HG03432 (cell line): Measurements from ENCODE around the gene SNRNP40.
A peak's percentile ranks its signal among the peaks of the same experiment; 100 is the strongest.

ENCODE experiments used
- ATAC-seq: cut with Tn5 transposase; IDR thresholded peaks from one replicate; pipeline ENCODE4 v1.9.1; 2021; ENCODE audit warnings: mild to moderate bottlenecking, moderate library complexity; ENCODE audit not compliant: unreplicated experiment

SNRNP40 gene

GRCh38 chr1:31296486-31297276 lies at the start of gene SNRNP40, which contains the start of gene ZCCHC17:
Gene SNRNP40, minus strand, starts transcription at chr1:31296788. Its CDS starts 37 bp downstream, at chr1:31296751.
Gene ZCCHC17, plus strand, starts transcription at chr1:31297032. Its CDS starts 13,067 bp downstream, at chr1:31310099.
- peak; percentile 95 for ATAC-seq

DNA sequence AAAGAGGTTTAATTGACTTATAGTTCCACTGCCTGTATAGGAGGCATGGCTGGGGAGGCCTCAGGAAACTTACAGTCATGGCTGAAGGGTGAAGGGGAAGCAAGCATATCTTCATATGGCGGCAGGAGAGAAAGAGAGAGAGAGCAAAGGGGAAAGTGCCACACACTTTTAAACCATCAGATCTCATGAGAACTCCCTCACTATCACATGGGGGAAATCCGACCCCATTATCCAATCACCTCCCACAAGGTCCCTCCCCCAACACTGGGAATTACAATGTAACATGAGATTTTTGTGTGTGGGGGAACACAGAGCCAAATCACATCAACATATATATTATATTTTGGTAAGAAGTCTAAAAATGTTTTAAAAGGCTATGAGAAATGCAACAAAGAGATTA lies 49.0 kb upstream of the SNRNP40 start:
- no peak for ATAC-seq

GRCh38 chr1:31344503-31344902 lies 47.9 kb upstream of the SNRNP40 start:
- ATAC-seq, result no peak

DNA sequence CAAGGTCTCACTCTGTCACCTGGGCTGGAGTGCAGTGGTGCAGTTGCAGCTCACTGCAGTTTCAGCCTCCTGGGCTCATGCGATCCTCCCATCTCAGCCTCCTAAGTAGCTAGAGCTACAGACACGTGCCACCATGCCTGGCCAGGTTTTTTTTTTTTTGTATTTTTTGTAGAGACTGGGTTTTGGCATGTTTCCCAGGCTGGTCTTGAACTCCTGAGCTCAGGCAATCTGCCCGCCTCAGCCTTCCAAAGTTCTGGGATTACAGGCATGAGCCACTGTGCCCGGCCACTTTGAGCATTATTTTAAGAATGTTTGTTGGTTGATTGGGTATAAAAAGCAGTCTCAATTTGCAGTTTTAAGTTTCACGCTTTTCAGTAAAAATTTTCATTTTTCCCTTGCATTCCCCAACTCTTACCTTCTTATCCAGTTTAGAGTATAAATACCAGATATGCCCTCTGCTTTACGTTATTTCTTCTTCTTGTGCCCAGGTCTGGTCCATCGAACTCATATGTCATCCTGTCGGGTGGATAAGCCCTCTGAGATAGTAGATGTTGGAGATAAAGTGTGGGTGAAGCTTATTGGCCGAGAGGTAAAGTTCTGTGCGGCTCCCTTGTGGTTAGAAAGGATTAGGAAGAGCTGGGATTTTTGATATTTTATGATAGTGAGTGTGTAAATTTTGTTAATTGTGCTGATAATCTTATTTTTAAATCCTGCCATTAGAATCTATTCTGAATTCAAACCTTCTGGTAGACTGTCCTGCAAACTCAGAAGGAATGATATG lies 40.3 kb upstream of the SNRNP40 start:
- no peak for ATAC-seq

GRCh38 chr1:31335007-31335406 lies 38.4 kb upstream of the SNRNP40 start:
- ATAC-seq, result no peak

DNA sequence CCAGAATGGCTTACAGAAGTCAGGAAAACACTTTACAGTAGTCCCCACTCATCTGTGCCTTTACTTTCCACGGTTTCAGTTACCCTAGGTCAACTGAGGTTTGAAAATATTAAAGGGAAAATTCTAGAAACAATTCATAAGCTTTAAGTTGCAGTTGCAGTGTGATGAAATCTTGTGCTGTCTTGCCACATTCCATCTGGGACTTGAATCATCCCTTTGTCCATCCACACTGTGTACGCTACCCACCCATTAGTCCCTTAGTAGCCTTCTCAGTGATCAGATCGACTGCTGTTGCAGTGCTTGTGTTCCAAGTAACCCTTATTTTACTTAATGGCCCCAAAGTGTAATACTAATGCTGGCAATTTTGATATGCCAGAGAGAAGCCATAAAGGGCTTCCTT lies 30.8 kb upstream of the SNRNP40 start:
- ATAC-seq, result no peak

DNA sequence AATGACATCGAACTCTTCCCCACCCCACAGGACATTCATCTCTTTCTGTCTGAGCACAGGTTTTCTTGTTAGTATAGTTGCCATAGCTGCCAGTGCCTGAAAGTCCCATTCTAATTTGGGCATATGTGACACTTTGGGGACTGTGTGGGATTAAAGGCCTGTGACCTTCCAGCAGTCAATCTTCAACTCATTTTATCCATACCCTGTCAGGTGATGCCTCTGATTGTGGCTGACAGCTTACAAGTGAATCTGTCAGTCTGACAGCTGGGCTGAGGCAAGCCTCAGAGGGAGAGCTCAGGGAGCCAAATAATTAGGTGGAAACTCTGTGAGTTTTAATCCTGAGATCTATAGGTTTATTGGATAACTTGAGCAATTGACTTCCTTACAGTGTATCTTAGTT lies 29.9 kb upstream of the SNRNP40 start:
- ATAC-seq, result no peak

- ATAC-seq, result no peak
Measured at GRCh38 chr1:31324992-31325391, 28.4 kb upstream of the SNRNP40 start.

GRCh38 chr1:31324093-31324492 lies 27.5 kb upstream of the SNRNP40 start:
- ATAC-seq, result no peak

DNA sequence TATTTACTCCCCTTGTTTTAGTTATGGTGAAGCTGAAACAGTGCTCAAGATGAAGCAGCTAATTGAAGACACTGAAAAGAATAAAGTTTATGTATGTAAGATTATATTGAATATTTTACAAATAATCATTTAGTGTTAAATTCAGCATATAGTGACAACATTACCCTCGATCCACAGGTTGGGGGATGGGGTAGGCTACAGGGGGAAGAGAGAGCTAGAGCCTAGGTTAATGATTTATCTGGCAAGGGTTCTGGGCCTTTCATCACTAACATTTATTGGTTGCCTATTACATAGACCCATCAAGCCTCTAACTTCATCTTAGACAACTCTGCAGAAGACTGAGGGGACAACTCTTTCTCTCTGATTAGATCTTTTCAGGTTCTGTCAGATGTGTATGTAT lies 21.6 kb upstream of the SNRNP40 start:
- no peak for ATAC-seq

DNA sequence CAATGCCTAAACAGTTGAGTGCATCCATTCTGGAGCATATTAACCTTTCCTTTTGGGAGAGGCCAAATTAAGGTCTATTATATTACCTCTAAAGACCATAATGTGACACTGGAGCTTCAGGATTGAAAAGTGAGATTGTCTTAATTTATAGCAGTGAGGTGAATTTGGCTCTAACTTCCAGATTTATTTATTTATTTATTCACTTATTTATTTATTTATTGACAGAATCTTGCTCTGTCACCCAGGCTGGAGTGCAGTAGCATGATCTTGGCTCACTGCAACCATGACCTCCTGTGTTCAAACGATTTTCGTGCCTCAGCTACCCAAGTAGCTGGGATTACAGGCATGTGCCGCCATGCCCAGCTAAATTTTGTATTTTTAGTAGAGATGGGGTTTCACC lies 19.3 kb upstream of the SNRNP40 start:
- ATAC-seq, result no peak

DNA sequence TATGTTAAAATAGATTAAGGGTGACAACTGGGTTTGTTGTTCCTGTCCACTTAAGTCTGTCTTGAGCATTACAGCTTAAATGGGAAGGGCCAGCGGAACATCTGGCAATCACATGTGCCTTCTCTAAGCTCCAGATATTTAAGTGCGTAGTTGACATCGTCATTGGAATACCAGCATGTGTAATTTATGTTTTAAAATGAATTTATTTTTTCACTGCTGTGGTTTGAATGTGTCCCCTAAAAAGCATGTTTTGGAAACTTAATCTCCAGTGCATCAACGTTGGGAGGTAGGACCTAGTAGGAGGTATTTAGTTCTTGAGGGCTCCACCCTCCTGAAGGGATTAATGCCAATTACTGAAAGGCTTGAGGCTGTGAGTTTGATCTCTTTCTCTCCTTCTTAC lies 13.6 kb upstream of the SNRNP40 start:
- no peak for ATAC-seq

DNA sequence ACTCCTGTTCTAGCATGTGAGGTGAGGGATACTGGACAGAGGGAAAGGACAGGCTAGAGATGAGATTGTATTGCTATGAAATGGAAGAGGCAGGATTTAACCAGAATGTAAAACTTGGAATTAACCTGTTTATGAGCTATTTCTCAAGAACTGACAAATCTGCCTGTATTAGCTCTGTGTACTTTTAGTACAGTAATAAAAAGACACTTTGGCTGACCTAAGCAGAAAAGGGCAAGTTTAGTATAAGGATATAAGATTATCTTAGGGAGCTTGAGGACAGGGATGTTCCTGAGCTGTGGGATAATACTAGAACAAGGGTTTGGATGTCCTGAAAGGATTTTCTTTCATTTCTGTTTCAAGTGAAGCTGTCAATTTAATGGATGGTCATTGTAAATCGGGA lies 11.4 kb upstream of the SNRNP40 start:
- ATAC-seq, result no peak

DNA sequence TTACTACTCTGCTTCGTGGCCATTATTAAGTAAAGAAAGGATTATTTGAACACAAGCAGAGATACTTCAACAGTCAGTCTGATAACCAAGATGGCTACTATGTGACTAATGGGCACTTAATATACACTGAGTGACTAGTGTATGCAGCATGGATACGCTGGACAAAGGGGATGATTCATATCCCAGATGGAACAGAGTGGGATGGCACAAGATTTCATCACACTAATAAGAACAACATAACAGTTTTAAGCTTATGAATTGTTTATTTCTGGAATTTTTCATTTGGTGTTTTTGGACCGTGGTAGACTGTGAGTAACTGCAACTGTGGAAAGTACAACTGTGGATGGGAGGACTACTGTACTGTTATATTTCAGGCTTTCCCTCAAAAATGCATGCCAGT lies 9.7 kb upstream of the SNRNP40 start:
- no peak for ATAC-seq

- ATAC-seq, result no peak
Measured at GRCh38 chr1:31302709-31303441, 6.3 kb upstream of the SNRNP40 start.

DNA sequence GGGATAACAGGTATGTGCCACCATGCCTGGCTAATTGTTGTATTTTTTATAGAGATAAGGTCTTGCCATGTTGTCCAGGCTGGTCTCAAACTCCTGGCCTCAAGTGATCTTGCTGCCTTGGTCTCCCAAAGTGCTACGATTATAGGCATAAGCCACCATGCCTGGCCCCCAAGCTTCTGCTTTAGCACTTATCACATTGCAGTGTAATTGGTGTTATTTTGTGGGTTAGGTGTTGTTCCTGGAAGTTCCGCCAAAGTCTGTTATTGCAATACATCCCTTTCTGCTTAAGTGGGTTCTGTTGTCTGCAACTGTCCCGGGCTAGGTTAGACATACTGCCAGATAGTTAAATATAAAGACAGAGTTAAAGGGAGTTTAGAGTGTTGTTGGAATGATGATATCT lies 3.6 kb upstream of the SNRNP40 start:
- ATAC-seq, result no peak

- no peak for ATAC-seq
Measured at GRCh38 chr1:31299365-31299764, 2.8 kb upstream of the SNRNP40 start.

DNA sequence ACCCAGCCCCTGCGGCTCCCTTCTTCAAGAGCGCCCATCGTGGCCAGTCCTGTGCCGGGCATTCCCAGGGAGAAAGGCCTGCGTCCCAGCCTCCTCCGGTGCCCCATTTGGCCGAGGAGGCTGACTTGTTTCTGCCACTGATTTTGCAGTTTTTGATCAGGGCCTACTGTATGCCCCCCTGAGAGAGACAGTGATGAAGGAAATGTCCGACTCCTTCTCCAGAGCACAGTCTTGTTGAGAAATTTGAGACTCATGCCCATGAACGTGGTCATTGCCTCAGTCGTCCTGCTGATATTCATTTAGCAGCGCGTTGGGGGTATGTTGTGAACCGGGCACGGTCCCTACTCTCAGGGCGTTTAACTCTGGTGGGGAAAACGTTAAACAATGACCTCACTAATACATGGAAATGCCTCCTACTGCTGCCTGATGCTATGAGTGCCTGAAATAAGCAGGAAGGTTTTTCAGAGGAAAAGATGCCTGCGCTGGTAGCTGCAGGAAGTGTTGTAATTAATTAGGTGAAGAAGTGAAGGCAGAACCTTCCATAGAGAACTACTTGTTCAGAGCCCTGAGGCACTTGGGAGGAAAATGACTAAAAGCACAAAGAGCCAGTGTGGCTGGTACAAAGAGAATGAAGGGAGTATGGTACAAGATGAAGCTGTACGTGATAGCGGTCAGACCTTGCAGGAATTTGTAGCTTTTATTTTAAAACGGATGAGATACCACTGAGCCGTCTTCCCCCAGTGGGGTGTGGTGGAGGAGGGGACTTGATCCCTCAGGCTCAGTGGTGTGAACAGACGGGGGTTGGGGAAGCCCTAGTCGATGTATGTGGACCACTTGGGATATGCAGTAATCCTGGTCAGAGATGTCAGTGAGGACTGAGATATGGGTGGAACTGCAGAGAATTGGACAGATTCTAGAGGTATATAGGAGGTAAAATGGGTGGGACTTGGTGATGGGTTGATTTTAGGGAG lies 974 bp upstream of the SNRNP40 start:
- ATAC-seq, result no peak

DNA sequence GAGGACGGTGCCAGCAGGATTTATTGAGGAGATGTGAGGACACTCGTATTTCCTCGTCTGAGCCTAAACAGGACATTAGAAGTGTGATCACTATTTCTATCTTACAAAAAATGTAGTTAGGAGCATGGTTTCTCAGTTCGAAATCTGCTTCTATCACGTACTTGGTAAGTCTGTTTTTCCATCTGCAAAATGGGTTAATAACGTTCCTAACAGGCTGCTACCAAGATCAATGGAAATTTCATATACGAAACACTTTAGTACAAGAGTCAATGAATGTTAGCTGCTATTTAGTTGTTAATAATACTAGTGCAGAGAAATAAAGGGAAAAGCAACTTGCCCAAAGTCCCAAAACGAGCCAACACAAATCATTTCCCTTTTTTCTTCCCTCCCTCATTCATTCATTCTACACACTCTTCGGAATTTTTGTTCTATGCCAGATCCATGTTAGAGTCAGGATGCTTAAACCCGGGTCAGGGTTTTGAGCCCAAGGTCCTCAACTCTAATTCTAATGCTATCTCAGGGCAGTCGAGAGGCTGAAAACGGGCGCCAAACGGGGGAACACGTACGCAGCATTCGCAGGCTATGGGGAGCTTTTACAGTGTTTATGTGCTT lies 608 bp downstream of the SNRNP40 start:
- ATAC-seq, result no peak

DNA sequence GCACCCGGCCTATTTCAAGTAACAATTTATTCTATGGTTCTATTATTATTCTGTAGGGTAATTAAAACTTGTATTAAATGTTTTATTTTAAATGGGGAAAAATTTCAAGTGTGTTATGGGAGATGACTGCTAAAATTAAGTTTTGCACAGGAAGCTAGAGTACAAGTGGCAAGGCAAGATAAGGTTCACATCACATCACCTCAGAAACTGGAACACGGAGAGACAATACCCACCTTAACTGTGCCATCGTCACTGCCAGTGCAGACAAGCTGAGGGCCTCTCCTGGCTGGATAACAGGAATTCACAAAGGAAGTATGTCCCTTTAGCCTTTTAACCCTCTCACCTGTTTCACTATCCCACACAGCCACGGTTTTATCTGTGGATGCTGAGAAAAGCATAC lies 7.6 kb downstream of the SNRNP40 start:
- ATAC-seq, result no peak
